Measurements from ENCODE around the gene EMC8. TPM values are rescaled to one million over a fixed set of nuclear protein-coding genes. Genes with fewer than 3 reads are reported as not detected.

The EMC8 gene
- total and polyA plus RNA-seq, 2 experiments from 2014 or later, result 51.1 to 69.4 TPM

- H3K27ac ChIP-seq (ENCODE audit: low read depth), result no peak overlapping the region
- H3K27me3 ChIP-seq (ENCODE audit: insufficient read depth), result no peaks in the 10 kb centered on the region
- no peaks in the 10 kb centered on the region for H4K20me1 ChIP-seq (replicated peaks; ENCODE audit: insufficient read depth)
- H3K9me2 ChIP-seq (ENCODE audit: insufficient read depth), result no peaks in the 10 kb centered on the region
- H3K4me2 ChIP-seq, result no peak overlapping the region
- H3K36me3 ChIP-seq (ENCODE audit: insufficient read depth), result no peaks in the 10 kb centered on the region
- Mint-ChIP-seq H3K4me3 (no peak overlapping the region), H3K27me3 (ENCODE audit: insufficient read depth, low read depth, poor library complexity) (peaks cover 3% of the 10 kb centered on the region), H3K36me3 (ENCODE audit: low read depth) (peaks cover 10% of the 10 kb centered on the region), H3K27ac (no peak overlapping the region), H3K9me3 (peaks cover 18% of the 10 kb centered on the region), H3K4me1 (no peaks in the 10 kb centered on the region; the same call in 2 of the 3 replicates)
- no peaks in the 10 kb centered on the region for H3K79me2 ChIP-seq (replicated peaks; ENCODE audit: insufficient read depth)
- TF ChIP-seq ZNF462 (CRISPR knock-in tag; IDR thresholded peaks at IDR 0.05), result no peak
- TF ChIP-seq POLR2AphosphoS5 (IDR thresholded peaks at IDR 0.05; ENCODE audit: low read depth), result no peak
- no peak for TF ChIP-seq ZNF331 (CRISPR knock-in tag; IDR thresholded peaks at IDR 0.05; ENCODE audit: low read depth)
- no peak for TF ChIP-seq ZNF114 (CRISPR knock-in tag; IDR thresholded peaks at IDR 0.05)
- DNase-seq (ENCODE audit: low spot score) (no peak), ATAC-seq (no peak)
- no peak overlapping the region for H3K4me3 ChIP-seq
- H3K4me1 ChIP-seq (ENCODE audit: insufficient read depth), result no peaks in the 10 kb centered on the region
- H3F3A ChIP-seq (replicated peaks; ENCODE audit: low read depth), result no peaks in the 10 kb centered on the region
- no peak overlapping the region for H2AFZ ChIP-seq
Observed at GRCh38 chr16:85829171-85829719, 29.9 kb upstream of the EMC8 start.

GRCh38 chr16:85828166-85828565 lies 28.8 kb upstream of the EMC8 start:
- H3K79me2 ChIP-seq (replicated peaks; ENCODE audit: insufficient read depth), result no peaks in the 10 kb centered on the region
- no peak overlapping the region for H3K27ac Mint-ChIP-seq
- no peaks in the 10 kb centered on the region; the same call in 2 of the 3 replicates for H3K4me1 Mint-ChIP-seq
- no peaks in the 10 kb centered on the region for H3K36me3 ChIP-seq (ENCODE audit: insufficient read depth)
- peaks cover 3% of the 10 kb centered on the region for H3K27me3 Mint-ChIP-seq (ENCODE audit: insufficient read depth, low read depth, poor library complexity)
- H3K4me3 Mint-ChIP-seq, result no peak overlapping the region
- H3K9me2 ChIP-seq (ENCODE audit: insufficient read depth), result peaks cover 7% of the 10 kb centered on the region; the same call in 1 of the 2 replicates
- no peaks in the 10 kb centered on the region for H3F3A ChIP-seq (replicated peaks; ENCODE audit: low read depth)
- no peaks in the 10 kb centered on the region for H3K27me3 ChIP-seq (ENCODE audit: insufficient read depth)
- peaks cover 10% of the 10 kb centered on the region for H3K9me3 Mint-ChIP-seq
- H4K20me1 ChIP-seq (replicated peaks; ENCODE audit: insufficient read depth), result no peaks in the 10 kb centered on the region
- H3K27ac ChIP-seq (ENCODE audit: low read depth), result no peak overlapping the region
- H3K4me1 ChIP-seq (ENCODE audit: insufficient read depth), result no peaks in the 10 kb centered on the region
- peaks cover 8% of the 10 kb centered on the region for H3K36me3 Mint-ChIP-seq (ENCODE audit: low read depth)
- no peak overlapping the region for H3K4me2 ChIP-seq
- H2AFZ ChIP-seq, result no peak overlapping the region
- DNase-seq (ENCODE audit: low spot score), result no peak
- H3K4me3 ChIP-seq, result no peak overlapping the region
- ATAC-seq, result no peak
- TF ChIP-seq ZNF114 (CRISPR knock-in tag; IDR thresholded peaks at IDR 0.05) (no peak), STAT1 (IDR thresholded peaks at IDR 0.05; ENCODE audit: unreplicated experiment) (no peak), CTCF (conservative IDR thresholded peaks at IDR 0.05; ENCODE audit: low read depth in 2 of 2) (no peak), ZNF331 (CRISPR knock-in tag; IDR thresholded peaks at IDR 0.05; ENCODE audit: low read depth) (no peak), JUNB (IDR thresholded peaks at IDR 0.05; ENCODE audit: unreplicated experiment) (no peak), NANOG (IDR thresholded peaks at IDR 0.05; ENCODE audit: borderline replicate concordance) (no peak), CREB1 (CRISPR knock-in tag; IDR thresholded peaks at IDR 0.05; ENCODE audit: low read depth) (no peak)

Data from GM23338 (cell line).